WI38 (cell line): ENCODE data around the gene SOX18.

ENCODE experiments used
- H3K4me3 ChIP-seq: 2 replicates; pipeline ENCODE4 v1.5.1; 2011; ENCODE audit warnings: low read depth, mild to moderate bottlenecking, control low read depth, low read length
- CTCF ChIP-seq: IDR thresholded peaks from 2 replicates; pipeline ENCODE4 v1.5.1; 2012; ENCODE audit warnings: low read depth, mild to moderate bottlenecking, control low read depth, low read length

Gene SOX18

GRCh38 chr20:64075556-64075955, 26.1 kb upstream of the SOX18 start:
- no peak overlapping the region for H3K4me3 ChIP-seq

GRCh38 chr20:64074963-64075362, 25.5 kb upstream of the SOX18 start:
- no peak overlapping the region for H3K4me3 ChIP-seq
- no peak for TF ChIP-seq CTCF

More at GRCh38 chr20:64075556-64075955, 26.1 kb upstream of the SOX18 start:
- TF ChIP-seq CTCF, result no peak

- H3K4me3 ChIP-seq, result no peak overlapping the region
- TF ChIP-seq CTCF, result no peak
Observed at GRCh38 chr20:64074184-64074789, 24.8 kb upstream of the SOX18 start.

- H3K4me3 ChIP-seq, result no peak overlapping the region
Observed at GRCh38 chr20:64073476-64074183, 24.2 kb upstream of the SOX18 start.

GRCh38 chr20:64072498-64073063, 23.1 kb upstream of the SOX18 start:
- no peak for TF ChIP-seq CTCF

More at GRCh38 chr20:64073476-64074183, 24.2 kb upstream of the SOX18 start:
- TF ChIP-seq CTCF, result no peak

GRCh38 chr20:64071341-64072332, 22.2 kb upstream of the SOX18 start:
- TF ChIP-seq CTCF, result no peak
- no peak overlapping the region for H3K4me3 ChIP-seq

More at GRCh38 chr20:64072498-64073063, 23.1 kb upstream of the SOX18 start:
- H3K4me3 ChIP-seq, result no peak overlapping the region
